Stimulated activated naive CD8-positive, alpha-beta T cell treated with anti-CD3 and anti-CD28 coated beads, Interleukin-15, amount 100 ng/mL, for 72 hours (primary cell): ENCODE measurements around the gene EXOC1.
A peak's percentile ranks its signal among the peaks of the same experiment; 100 is the strongest.

Source experiments
- ATAC-seq: fragments of 150-1000 bp; cut with Tn5 transposase; 2 replicates; pipeline ENCODE4 v1.10.0; 2021; ENCODE audit warnings: mild to moderate bottlenecking, moderate library complexity
- DNase-seq, 2 donors: peaks; one replicate each; pipeline ENCODE4 v3.0.0; 2021 to 2022
- H3K27ac Mint-ChIP-seq, 2 donors: one replicate each; pipeline ENCODE4 v1.8.0; 2022; ENCODE audit warnings: mild to moderate bottlenecking in 2 of 2, mixed read lengths in 2 of 2, moderate library complexity in 2 of 2
- H3K27me3 Mint-ChIP-seq: one replicate; pipeline ENCODE4 v1.8.0; 2022; ENCODE audit warnings: mixed read lengths
- H3K4me1 Mint-ChIP-seq: one replicate; pipeline ENCODE4 v1.8.0; 2022; ENCODE audit warnings: mild to moderate bottlenecking, mixed read lengths
- H3K4me3 Mint-ChIP-seq, 2 donors: one replicate each; pipeline ENCODE4 v1.8.0; 2022; ENCODE audit warnings: mild to moderate bottlenecking in 2 of 2, mixed read lengths in 2 of 2, moderate library complexity in 1 of 2
- H3K9me3 Mint-ChIP-seq, 2 donors: one replicate each; pipeline ENCODE4 v1.8.0; 2022; ENCODE audit warnings: mixed read lengths in 2 of 2

Gene EXOC1, protein sequence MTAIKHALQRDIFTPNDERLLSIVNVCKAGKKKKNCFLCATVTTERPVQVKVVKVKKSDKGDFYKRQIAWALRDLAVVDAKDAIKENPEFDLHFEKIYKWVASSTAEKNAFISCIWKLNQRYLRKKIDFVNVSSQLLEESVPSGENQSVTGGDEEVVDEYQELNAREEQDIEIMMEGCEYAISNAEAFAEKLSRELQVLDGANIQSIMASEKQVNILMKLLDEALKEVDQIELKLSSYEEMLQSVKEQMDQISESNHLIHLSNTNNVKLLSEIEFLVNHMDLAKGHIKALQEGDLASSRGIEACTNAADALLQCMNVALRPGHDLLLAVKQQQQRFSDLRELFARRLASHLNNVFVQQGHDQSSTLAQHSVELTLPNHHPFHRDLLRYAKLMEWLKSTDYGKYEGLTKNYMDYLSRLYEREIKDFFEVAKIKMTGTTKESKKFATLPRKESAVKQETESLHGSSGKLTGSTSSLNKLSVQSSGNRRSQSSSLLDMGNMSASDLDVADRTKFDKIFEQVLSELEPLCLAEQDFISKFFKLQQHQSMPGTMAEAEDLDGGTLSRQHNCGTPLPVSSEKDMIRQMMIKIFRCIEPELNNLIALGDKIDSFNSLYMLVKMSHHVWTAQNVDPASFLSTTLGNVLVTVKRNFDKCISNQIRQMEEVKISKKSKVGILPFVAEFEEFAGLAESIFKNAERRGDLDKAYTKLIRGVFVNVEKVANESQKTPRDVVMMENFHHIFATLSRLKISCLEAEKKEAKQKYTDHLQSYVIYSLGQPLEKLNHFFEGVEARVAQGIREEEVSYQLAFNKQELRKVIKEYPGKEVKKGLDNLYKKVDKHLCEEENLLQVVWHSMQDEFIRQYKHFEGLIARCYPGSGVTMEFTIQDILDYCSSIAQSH

DNA sequence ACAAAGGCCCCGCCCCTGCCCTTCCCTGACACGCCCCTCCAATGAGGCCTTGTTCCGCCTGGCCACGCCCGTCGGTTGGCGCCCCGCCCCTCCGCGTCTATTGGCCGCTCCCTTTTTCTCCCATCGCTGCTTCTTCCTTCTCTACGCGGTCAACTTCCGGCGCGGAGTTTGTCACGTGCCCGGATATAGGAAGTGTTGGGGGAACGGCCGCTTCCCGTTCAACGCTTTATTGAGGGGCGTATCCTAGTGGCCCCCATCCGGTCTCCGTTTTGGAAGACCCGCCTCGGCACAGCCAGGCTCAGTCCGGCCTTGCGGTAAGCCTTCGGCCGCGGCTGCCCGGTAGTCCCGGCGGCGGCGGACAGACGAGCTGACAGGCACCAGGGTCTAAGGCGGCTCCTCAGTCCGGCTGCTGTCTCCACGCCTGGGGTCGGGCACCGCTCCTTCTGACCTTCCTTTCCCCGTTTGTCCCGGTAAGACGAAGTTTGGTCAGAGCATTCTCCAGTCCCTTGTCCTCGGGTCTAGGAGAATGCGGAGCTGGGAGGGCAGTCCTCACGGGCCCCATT lies at the start of gene EXOC1:
Gene EXOC1, plus strand, starts transcription at position 165 of the 563 bp plus-strand sequence. CDS start 4,676 bp downstream, outside the sequence.
- Mint-ChIP-seq H3K4me3 (peak within 1 kb of the TSS; percentile 30 to 36), H3K9me3 (no peaks in the 10 kb centered on the region), H3K27me3 (no peaks in the 10 kb centered on the region), H3K4me1 (peaks cover 28% of the 10 kb centered on the region), H3K27ac (peak within 1 kb of the TSS; percentile 93 to 97)
- ATAC-seq = peak; percentile 93
- DNase-seq = peak; percentile 91 to 95

- H3K4me1 Mint-ChIP-seq = no peaks in the 10 kb centered on the region
- ATAC-seq (no peak), DNase-seq (no peak)
- H3K27ac Mint-ChIP-seq = no peak overlapping the region
- H3K27me3 Mint-ChIP-seq = no peaks in the 10 kb centered on the region
- no peaks in the 10 kb centered on the region for H3K9me3 Mint-ChIP-seq
- H3K4me3 Mint-ChIP-seq = no peak overlapping the region
These were observed 45.9 kb upstream of the EXOC1 start for GRCh38 chr4:55807556-55807955.

GRCh38 chr4:55808186-55808585 lies 45.3 kb upstream of the EXOC1 start:
- Mint-ChIP-seq H3K4me1 (no peaks in the 10 kb centered on the region), H3K27me3 (no peaks in the 10 kb centered on the region), H3K9me3 (no peaks in the 10 kb centered on the region), H3K27ac (no peak overlapping the region), H3K4me3 (no peak overlapping the region)
- no peak for ATAC-seq
- no peak for DNase-seq

DNA sequence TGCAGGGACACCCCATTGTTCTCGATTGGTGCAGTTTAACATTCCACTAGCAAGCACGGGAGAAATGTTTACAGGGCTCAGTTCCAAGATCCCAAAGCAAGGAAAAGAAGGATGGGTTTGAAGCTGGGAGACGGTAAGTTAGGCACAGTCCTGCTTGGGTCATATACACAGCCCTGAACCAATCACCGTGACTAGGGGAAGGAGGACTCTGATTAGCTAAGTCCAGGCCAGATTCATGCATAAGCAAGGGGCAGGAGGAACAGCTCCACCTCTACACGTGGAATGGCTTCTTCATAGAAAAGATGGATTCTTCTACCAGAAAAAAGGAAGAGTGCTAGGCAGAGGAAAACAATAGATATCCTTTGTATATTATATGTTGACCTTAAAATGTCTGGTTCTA lies 44.8 kb upstream of the EXOC1 start:
- H3K4me3 Mint-ChIP-seq = no peak overlapping the region
- no peak overlapping the region for H3K27ac Mint-ChIP-seq
- ATAC-seq (no peak), DNase-seq (no peak)
- no peaks in the 10 kb centered on the region for H3K27me3 Mint-ChIP-seq
- H3K4me1 Mint-ChIP-seq = no peaks in the 10 kb centered on the region
- no peaks in the 10 kb centered on the region for H3K9me3 Mint-ChIP-seq

- Mint-ChIP-seq H3K4me3 (no peak overlapping the region), H3K27ac (peak overlapping the region in 1 of 2 donors; percentile 19)
These were observed 35.8 kb upstream of the EXOC1 start for GRCh38 chr4:55817691-55818090.

GRCh38 chr4:55819634-55820033 lies 33.8 kb upstream of the EXOC1 start, which contains the start of gene EXOC1L:
EXOC1L (plus strand) TSS chr4:55819790; CDS start chr4:55820027, 237 bp downstream.
- Mint-ChIP-seq H3K4me3 (peak within 1 kb of the TSS; percentile 62 to 64), H3K4me1 (peaks cover 7% of the 10 kb centered on the region), H3K9me3 (peaks cover 0 to 5% of the 10 kb centered on the region in 2 donors), H3K27me3 (peaks cover 26% of the 10 kb centered on the region), H3K27ac (peak within 1 kb of the TSS in 1 of 2 donors; percentile 11)
- DNase-seq = peak in 1 of 2 donors; percentile 5
- ATAC-seq = no peak

More at GRCh38 chr4:55817691-55818090, 35.8 kb upstream of the EXOC1 start:
- Mint-ChIP-seq H3K9me3 (peaks cover 0 to 5% of the 10 kb centered on the region in 2 donors), H3K4me1 (peaks cover 7% of the 10 kb centered on the region), H3K27me3 (peaks cover 23% of the 10 kb centered on the region)
- DNase-seq (no peak), ATAC-seq (no peak)

GRCh38 chr4:55820279-55820678 lies 33.2 kb upstream of the EXOC1 start:
- no peak for ATAC-seq
- H3K4me1 Mint-ChIP-seq = peaks cover 7% of the 10 kb centered on the region
- no peak overlapping the region for H3K4me3 Mint-ChIP-seq
- H3K9me3 Mint-ChIP-seq = peaks cover 0 to 5% of the 10 kb centered on the region in 2 donors
- no peak for DNase-seq
- H3K27ac Mint-ChIP-seq = no peak overlapping the region
- H3K27me3 Mint-ChIP-seq = peaks cover 32% of the 10 kb centered on the region

GRCh38 chr4:55822329-55822728 lies 31.1 kb upstream of the EXOC1 start:
- DNase-seq (no peak), ATAC-seq (no peak)
- Mint-ChIP-seq H3K4me3 (no peak overlapping the region), H3K9me3 (no peaks in the 10 kb centered on the region), H3K27me3 (peaks cover 38% of the 10 kb centered on the region), H3K27ac (no peak overlapping the region), H3K4me1 (peaks cover 7% of the 10 kb centered on the region)

DNA sequence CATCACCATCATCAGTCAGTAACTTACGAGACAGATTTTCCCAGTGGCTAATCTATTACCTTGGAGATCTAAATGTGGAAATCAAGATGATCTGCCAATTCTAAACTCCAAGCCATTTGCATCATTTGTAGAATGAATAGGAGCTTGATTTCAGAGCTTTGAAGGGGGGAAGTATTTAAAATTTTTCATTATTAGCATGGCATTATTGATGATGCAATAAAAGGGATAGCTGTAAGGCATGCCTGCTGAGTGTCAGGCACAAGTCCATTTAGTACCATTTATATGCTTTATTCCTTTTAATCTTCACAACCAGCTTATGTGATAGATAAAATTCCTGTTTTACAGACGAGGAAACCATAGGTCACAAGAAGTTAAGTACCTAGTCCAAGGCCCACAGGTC lies 28.6 kb upstream of the EXOC1 start:
- DNase-seq = no peak
- Mint-ChIP-seq H3K27me3 (peaks cover 46% of the 10 kb centered on the region), H3K4me3 (no peak overlapping the region), H3K4me1 (peaks cover 1% of the 10 kb centered on the region), H3K27ac (peak overlapping the region in 1 of 2 donors; percentile 3), H3K9me3 (no peaks in the 10 kb centered on the region)
- ATAC-seq = no peak

GRCh38 chr4:55826986-55827385 lies 26.5 kb upstream of the EXOC1 start:
- DNase-seq (no peak), ATAC-seq (no peak)
- Mint-ChIP-seq H3K27ac (no peak overlapping the region), H3K4me3 (no peak overlapping the region), H3K27me3 (peaks cover 51% of the 10 kb centered on the region), H3K9me3 (no peaks in the 10 kb centered on the region), H3K4me1 (no peaks in the 10 kb centered on the region)

DNA sequence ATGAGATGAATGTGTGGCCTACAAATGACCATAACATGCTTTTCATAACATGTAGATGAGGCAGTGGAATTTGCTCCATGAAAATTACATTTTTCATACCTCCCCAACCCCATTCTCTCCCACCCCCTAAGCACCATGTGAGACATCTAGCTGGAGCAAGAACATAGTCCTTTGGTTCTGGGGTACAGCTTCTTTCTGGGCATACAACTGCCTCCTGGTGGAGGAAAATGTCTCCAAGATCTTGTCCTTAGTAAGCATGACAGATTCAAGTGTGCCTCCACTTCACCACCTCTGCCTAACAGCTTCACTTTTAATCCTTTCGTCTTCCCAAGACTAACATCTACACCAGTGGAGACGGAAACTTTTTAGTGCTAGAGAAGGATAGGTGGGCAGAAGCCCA lies 25.9 kb upstream of the EXOC1 start:
- DNase-seq = no peak
- Mint-ChIP-seq H3K4me3 (no peak overlapping the region), H3K27me3 (peaks cover 46% of the 10 kb centered on the region), H3K4me1 (no peaks in the 10 kb centered on the region), H3K9me3 (no peaks in the 10 kb centered on the region), H3K27ac (no peak overlapping the region)
- ATAC-seq = no peak

DNA sequence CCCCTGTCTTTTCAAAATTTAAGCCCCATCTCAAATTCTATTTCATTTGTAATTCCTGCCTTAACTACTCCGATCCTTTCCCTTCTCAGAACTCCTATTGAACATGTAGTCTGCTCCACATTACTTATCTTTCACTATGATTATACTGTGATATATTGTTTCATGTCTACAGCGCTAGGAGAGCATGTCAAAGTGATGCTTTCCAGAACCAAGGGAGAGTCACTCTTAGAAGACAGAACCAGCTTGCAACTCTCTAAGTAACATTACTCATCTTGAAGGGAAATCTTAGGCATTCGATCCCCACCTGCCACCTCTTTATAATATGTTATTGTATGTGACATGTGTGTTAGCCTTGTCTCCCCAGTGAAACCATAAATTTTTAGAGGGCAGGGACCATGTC lies 23.4 kb upstream of the EXOC1 start:
- H3K27me3 Mint-ChIP-seq = peaks cover 40% of the 10 kb centered on the region
- ATAC-seq = no peak
- no peak overlapping the region for H3K27ac Mint-ChIP-seq
- H3K4me1 Mint-ChIP-seq = no peaks in the 10 kb centered on the region
- DNase-seq = no peak
- no peak overlapping the region for H3K4me3 Mint-ChIP-seq
- H3K9me3 Mint-ChIP-seq = no peaks in the 10 kb centered on the region

- no peak overlapping the region for H3K4me3 Mint-ChIP-seq
- DNase-seq (no peak), ATAC-seq (no peak)
- H3K4me1 Mint-ChIP-seq = no peaks in the 10 kb centered on the region
- H3K27me3 Mint-ChIP-seq = peaks cover 44% of the 10 kb centered on the region
- peaks cover 0 to 3% of the 10 kb centered on the region in 2 donors for H3K9me3 Mint-ChIP-seq
- no peak overlapping the region for H3K27ac Mint-ChIP-seq
These were observed 22.7 kb upstream of the EXOC1 start for GRCh38 chr4:55830716-55831115.

DNA sequence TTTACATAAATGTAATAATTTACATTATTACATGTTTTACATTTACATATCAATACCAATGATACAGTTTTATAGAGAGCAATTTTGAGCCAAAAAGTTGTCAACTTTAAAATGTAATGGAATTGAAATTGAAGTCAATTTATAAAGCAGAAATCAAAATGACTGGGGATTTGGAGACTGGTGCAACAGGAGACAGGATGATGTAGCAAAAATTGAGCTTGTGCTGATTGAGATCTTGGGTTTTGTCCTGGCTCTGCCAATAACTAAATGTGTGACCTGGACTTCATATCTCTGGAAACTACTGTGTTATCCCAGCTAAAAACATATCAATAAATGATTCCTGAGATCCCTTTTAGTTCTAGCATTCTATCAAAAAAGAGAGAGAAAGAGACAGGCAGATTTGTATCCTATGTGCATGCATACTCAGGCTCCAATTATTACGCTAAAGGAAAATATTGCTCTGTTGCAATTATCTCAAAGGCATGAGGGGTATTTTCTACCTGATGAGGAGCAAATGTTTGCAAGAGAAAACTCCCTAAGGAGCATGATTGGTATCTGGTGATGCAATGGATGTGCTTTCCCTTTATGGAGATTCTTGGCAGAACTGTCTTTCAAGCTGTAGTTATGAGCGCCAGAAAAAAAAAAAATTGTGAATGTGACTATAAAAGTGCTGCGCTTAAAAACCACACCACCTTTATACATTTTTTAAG lies 19.2 kb upstream of the EXOC1 start:
- H3K27me3 Mint-ChIP-seq = peaks cover 25% of the 10 kb centered on the region
- ATAC-seq = no peak

DNA sequence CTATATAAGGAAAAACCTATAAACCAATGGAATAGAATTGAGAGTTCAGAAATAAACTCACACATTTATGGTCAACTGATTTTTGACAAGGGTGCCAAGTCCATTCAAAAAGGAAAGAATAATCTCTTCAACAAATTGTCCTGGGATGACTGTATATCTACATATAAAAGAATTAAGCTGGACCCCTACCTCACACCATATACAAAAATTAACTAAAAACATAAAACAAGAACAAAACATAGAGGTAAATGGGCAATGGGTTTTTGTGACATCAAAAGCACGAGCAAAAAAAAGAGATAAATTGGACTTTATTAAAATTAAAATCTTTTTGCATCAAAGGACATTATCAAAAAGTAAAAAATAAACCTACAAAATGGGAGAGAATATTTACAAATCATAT lies 15.5 kb upstream of the EXOC1 start:
- Mint-ChIP-seq H3K27ac (no peak overlapping the region), H3K9me3 (peaks cover 0 to 3% of the 10 kb centered on the region in 2 donors), H3K4me1 (no peaks in the 10 kb centered on the region), H3K27me3 (peaks cover 8% of the 10 kb centered on the region), H3K4me3 (no peak overlapping the region)
- DNase-seq = no peak
- no peak for ATAC-seq

More for the DNA sequence above, 19.2 kb upstream of the EXOC1 start:
- H3K4me1 Mint-ChIP-seq = no peaks in the 10 kb centered on the region
- no peak overlapping the region for H3K4me3 Mint-ChIP-seq
- peaks cover 0 to 3% of the 10 kb centered on the region in 2 donors for H3K9me3 Mint-ChIP-seq
- no peak for DNase-seq
- no peak overlapping the region for H3K27ac Mint-ChIP-seq
